Ascending aorta (tissue), 2 donors: Measurements from ENCODE around the gene EME1. TPM values are rescaled to one million over a fixed set of nuclear protein-coding genes. Genes with fewer than 3 reads are reported as not detected.

Source experiments
- DNase-seq, 2 donors: peaks; one replicate each; pipeline ENCODE4 v3.0.0-alpha.2; 2019; ENCODE audit warnings: low spot score in 2 of 2
- H3K27ac ChIP-seq, 2 donors: fragments of 200-600 bp; sonication (generic); one replicate each; pipeline ENCODE4 v1.5.1; 2016 to 2017; ENCODE audit warnings: mild to moderate bottlenecking in 1 of 2
- H3K27me3 ChIP-seq: fragments of 200-600 bp; sonication (generic); one replicate; pipeline ENCODE4 v1.5.1; 2017
- H3K36me3 ChIP-seq, 2 donors: fragments of 200-600 bp; sonication (generic); one replicate each; pipeline ENCODE4 v1.5.1; 2016
- H3K4me1 ChIP-seq, 2 donors: fragments of 200-600 bp; sonication (generic); one replicate each; pipeline ENCODE4 v1.5.1; 2016 to 2017; ENCODE audit warnings: mild to moderate bottlenecking in 1 of 2
- H3K4me3 ChIP-seq, 2 donors: fragments of 200-600 bp; sonication (generic); one replicate each; pipeline ENCODE4 v1.5.1; 2016 to 2017; ENCODE audit warnings: mild to moderate bottlenecking in 1 of 2
- H3K9me3 ChIP-seq, 2 donors: fragments of 200-600 bp; sonication (generic); one replicate each; pipeline ENCODE4 v1.5.1; 2016
- CTCF ChIP-seq, 3 experiments: fragments of 200-600 bp in 2 of 3; fragments of 450-650 bp in 1 of 3; sonication (generic) in 2 of 3; IDR thresholded peaks; one replicate each; pipeline ENCODE4 v1.5.1; 2016 to 2019; ENCODE audit warnings: antibody characterized with exemption in 3 of 3, mild to moderate bottlenecking in 1 of 3, moderate library complexity in 1 of 3
- intact Hi-C: fragments of 100-400 bp; cut with DNase I; formaldehyde crosslinking; loops from one replicate; pipeline ENCODE4 v1.15.1; 2023
- total RNA-seq: library from RNA; depleted of rRNA; stranded (reverse); fragments of >200 nt; gene quantifications from one replicate; pipeline ENCODE4 v1.1.0, GENCODE V29; 2016

Gene EME1
- total RNA-seq, 1 donor from 2014 or later = not detected

GRCh38 chr17:50429793-50430192, 56.8 kb downstream of the EME1 start:
- peaks cover 4 to 20% of the 10 kb centered on the region in 2 donors for H3K4me1 ChIP-seq
- no peak for DNase-seq
- TF ChIP-seq CTCF (IDR thresholded peaks at IDR 0.05) = no peak
- H3K36me3 ChIP-seq = no peaks in the 10 kb centered on the region
- no peaks in the 10 kb centered on the region for H3K27me3 ChIP-seq
- intact Hi-C loops = no loop called here
- H3K27ac ChIP-seq = no peak overlapping the region
- no peak overlapping the region for H3K4me3 ChIP-seq
- no peaks in the 10 kb centered on the region for H3K9me3 ChIP-seq

Other genes starting within 250 kb of the EME1 start
- 3.2 TPM for gene SAMD14, start 243.1 kb upstream of the EME1 start, total RNA-seq
- gene PPP1R9B, start 222.6 kb upstream of the EME1 start, total RNA-seq = 63.5 TPM
- gene SGCA, start 207.2 kb upstream of the EME1 start, total RNA-seq = 78.5 TPM
- 547 TPM for gene COL1A1, start 171.6 kb upstream of the EME1 start, total RNA-seq
- not detected for gene TMEM92, start 98.8 kb upstream of the EME1 start, total RNA-seq
- 51.3 TPM for gene XYLT2, start 27.1 kb upstream of the EME1 start, total RNA-seq
- gene MRPL27, start within 50 bp of the EME1 start, total RNA-seq = 28.9 TPM
- gene LRRC59, start 24.3 kb downstream of the EME1 start, total RNA-seq = 91.9 TPM
- 26.1 TPM for gene ACSF2, start 53.0 kb downstream of the EME1 start, total RNA-seq
- not detected for gene CHAD, start 95.7 kb downstream of the EME1 start, total RNA-seq
- 36.7 TPM for gene RSAD1, start 105.6 kb downstream of the EME1 start, total RNA-seq
- 7.9 TPM for gene MYCBPAP, start 135.2 kb downstream of the EME1 start, total RNA-seq
- gene EPN3, start 159.5 kb downstream of the EME1 start, total RNA-seq = 0.85 TPM
- gene SPATA20, start 173.9 kb downstream of the EME1 start, total RNA-seq = 463 TPM
- 1.2 TPM for gene CACNA1G, start 187.5 kb downstream of the EME1 start, total RNA-seq